Smooth muscle cell (in vitro differentiated cells): Measurements from ENCODE around the gene ARSI. TPM values are rescaled to one million over a fixed set of nuclear protein-coding genes. Genes with fewer than 3 reads are reported as not detected.

Source experiments
- DNase-seq: peaks from one replicate; lab custom pipeline; 2025; ENCODE audit not compliant: unreplicated experiment; lab: John Stamatoyannopoulos, UW
- H2AFZ ChIP-seq: fragments of 200-600 bp; sonication (generic); 2 replicates; pipeline ENCODE4 v1.6.0; 2016; ENCODE audit warnings: antibody characterized with exemption, low read depth, mild to moderate bottlenecking
- H3F3A ChIP-seq: fragments of 200-600 bp; sonication (generic); 2 replicates; pipeline ENCODE4 v1.6.0; 2017; ENCODE audit warnings: antibody characterized with exemption, low read depth
- H3K27ac ChIP-seq: fragments of 200-600 bp; sonication (generic); 2 replicates; pipeline ENCODE4 v1.5.1; 2016; ENCODE audit warnings: low read depth, mild to moderate bottlenecking
- H3K27me3 ChIP-seq: fragments of 200-600 bp; sonication (generic); 2 replicates; pipeline ENCODE4 v1.6.1; 2016; ENCODE audit warnings: low read depth, mild to moderate bottlenecking
- H3K36me3 ChIP-seq: fragments of 200-600 bp; sonication (generic); 2 replicates; pipeline ENCODE4 v1.5.1; 2016; ENCODE audit warnings: low read depth
- H3K4me1 ChIP-seq: fragments of 200-600 bp; sonication (generic); 2 replicates; pipeline ENCODE4 v1.5.1; 2016; ENCODE audit warnings: low read depth
- H3K4me2 ChIP-seq: fragments of 200-600 bp; sonication (generic); 2 replicates; pipeline ENCODE4 v1.6.0; 2016; ENCODE audit warnings: mild to moderate bottlenecking
- H3K4me3 ChIP-seq: fragments of 200-600 bp; sonication (generic); 2 replicates; pipeline ENCODE4 v1.5.1; 2016; ENCODE audit warnings: mild to moderate bottlenecking
- H3K79me2 ChIP-seq: fragments of 200-600 bp; sonication (generic); 2 replicates; pipeline ENCODE4 v1.6.0; 2016; ENCODE audit warnings: low read depth, mild to moderate bottlenecking
- H3K9ac ChIP-seq: fragments of 200-600 bp; sonication (generic); 2 replicates; pipeline ENCODE4 v1.6.0; 2016; ENCODE audit warnings: low read depth
- H3K9me3 ChIP-seq: fragments of 200-600 bp; sonication (generic); replicated peaks from 2 replicates; pipeline ENCODE4 v1.5.1; 2016; ENCODE audit warnings: low read depth
- H4K20me1 ChIP-seq: fragments of 200-600 bp; sonication (generic); 2 replicates; pipeline ENCODE4 v1.6.0; 2016; ENCODE audit warnings: low read depth
- WGBS: methylation state at CpG from one replicate; pipeline ENCODE4 v1.1.7; 2016; ENCODE audit warnings: low lambda C conversion rate; 5-methylcytosine and 5-hydroxymethylcytosine counted together
- polyA plus RNA-seq: library from polyadenylated mRNA; unstranded; fragments of >200 nt; fragmentation: Nextera tagmentation; extraction: Ambion mirVana; gene quantifications from 2 replicates; pipeline ENCODE4 v1.2.1, GENCODE V29; 2016
- total RNA-seq: library from RNA; depleted of rRNA; stranded (reverse); fragments of >200 nt; gene quantifications from 2 replicates; pipeline ENCODE4 v1.2.3, GENCODE V29; 2014
- TF ChIP-seq, protein P1 (sequence below): fragments of 200-600 bp; sonication (generic); IDR thresholded peaks from 2 replicates; pipeline ENCODE4 v1.5.1; 2017; ENCODE audit warnings: borderline replicate concordance, mild to moderate bottlenecking, antibody characterized with exemption; ENCODE audit not compliant: insufficient read depth, poor library complexity, severe bottlenecking

The ARSI gene
- total and polyA plus RNA-seq, 2 experiments from 2014 or later, result 68.9 to 87.6 TPM

DNA sequence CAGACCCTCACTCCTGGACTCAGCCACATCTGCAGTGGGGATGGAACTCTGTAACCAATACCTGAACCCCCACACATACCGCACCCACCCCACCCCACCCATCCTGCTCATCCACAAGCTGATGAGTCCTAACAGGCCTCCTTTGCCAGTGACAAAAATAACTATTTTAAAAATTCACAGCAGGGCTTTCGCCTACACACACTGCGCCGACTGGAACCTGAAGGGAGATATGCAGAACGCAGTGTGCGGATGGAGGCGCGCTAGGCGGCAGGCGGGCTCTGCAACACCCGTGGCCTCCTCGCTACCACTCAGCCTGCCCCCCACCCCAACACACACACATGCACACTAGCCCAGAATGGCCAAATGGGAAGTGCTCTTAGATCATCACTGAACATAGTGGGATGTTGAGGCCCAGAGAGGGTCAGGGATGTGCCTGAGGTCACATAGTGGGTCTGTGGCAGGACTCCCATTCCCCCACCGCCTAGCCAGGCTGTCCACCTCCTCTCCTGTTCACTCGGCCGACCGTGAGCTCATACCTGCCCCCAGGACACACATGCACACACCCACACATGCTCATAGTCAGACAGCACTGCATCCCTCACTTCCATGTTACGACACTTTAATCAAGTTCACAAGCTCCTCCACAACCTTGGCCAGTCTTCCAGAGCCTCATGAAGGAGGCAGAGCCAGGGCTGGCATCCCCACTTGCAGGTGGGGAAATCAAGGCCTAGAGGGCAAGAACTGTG is 6.8 kb downstream of the ARSI start:
- no peak overlapping the region for H3K4me3 ChIP-seq
- TF ChIP-seq, protein P1, sequence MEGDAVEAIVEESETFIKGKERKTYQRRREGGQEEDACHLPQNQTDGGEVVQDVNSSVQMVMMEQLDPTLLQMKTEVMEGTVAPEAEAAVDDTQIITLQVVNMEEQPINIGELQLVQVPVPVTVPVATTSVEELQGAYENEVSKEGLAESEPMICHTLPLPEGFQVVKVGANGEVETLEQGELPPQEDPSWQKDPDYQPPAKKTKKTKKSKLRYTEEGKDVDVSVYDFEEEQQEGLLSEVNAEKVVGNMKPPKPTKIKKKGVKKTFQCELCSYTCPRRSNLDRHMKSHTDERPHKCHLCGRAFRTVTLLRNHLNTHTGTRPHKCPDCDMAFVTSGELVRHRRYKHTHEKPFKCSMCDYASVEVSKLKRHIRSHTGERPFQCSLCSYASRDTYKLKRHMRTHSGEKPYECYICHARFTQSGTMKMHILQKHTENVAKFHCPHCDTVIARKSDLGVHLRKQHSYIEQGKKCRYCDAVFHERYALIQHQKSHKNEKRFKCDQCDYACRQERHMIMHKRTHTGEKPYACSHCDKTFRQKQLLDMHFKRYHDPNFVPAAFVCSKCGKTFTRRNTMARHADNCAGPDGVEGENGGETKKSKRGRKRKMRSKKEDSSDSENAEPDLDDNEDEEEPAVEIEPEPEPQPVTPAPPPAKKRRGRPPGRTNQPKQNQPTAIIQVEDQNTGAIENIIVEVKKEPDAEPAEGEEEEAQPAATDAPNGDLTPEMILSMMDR, result no peak
- H3K9ac ChIP-seq, result no peak overlapping the region
- H3F3A ChIP-seq, result peaks cover 24% of the 10 kb centered on the region
- H2AFZ ChIP-seq, result no peak overlapping the region
- peak overlapping the region; percentile 44 for H3K27ac ChIP-seq
- peak overlapping the region; percentile 29 for H3K4me2 ChIP-seq
- no peaks in the 10 kb centered on the region for H3K9me3 ChIP-seq
- peaks cover 26% of the 10 kb centered on the region for H3K79me2 ChIP-seq
- H3K4me1 ChIP-seq, result peaks cover 35% of the 10 kb centered on the region
- H4K20me1 ChIP-seq, result peaks cover 27% of the 10 kb centered on the region
- 81% methylated on average over 17 of the region's 17 CpGs for WGBS
- DNase-seq, result no peak
- H3K27me3 ChIP-seq, result no peaks in the 10 kb centered on the region
- H3K36me3 ChIP-seq, result no peaks in the 10 kb centered on the region

DNA sequence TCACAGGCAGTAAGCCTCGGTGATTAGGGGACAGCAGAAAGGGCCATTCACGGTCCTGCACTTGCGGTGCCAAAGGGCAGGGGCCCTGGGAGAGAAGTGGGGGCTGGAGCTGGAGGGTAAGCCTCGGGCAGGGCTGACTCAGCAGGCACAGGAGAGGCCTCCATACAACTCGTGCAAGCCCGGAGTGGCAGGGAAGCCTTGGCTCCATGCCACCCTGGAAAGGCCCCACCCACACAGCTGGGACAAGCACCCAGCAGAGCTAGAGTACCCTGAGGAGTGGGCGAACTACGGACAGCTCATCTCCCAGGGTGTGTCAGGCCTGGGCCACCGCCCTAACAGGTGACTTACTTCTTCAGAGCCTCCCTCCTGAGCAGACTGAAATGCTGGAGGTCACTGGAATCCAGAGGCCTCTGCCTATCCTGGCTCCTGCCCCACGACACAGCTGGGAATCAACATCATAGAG is 7.5 kb downstream of the ARSI start:
- Histone ChIP-seq H2AFZ (no peak overlapping the region), H3K9ac (no peak overlapping the region), H3K79me2 (peaks cover 26% of the 10 kb centered on the region), H3K36me3 (no peaks in the 10 kb centered on the region), H3K4me2 (peak overlapping the region; percentile 29), H3K4me1 (peaks cover 28% of the 10 kb centered on the region), H3K9me3 (no peaks in the 10 kb centered on the region), H3K27ac (peak overlapping the region; percentile 44), H3K27me3 (no peaks in the 10 kb centered on the region), H4K20me1 (peaks cover 27% of the 10 kb centered on the region), H3K4me3 (no peak overlapping the region), H3F3A (peaks cover 17% of the 10 kb centered on the region)
- peak; percentile 44 for DNase-seq
- 40% methylated on average over 10 of the region's 10 CpGs for WGBS
- TF ChIP-seq, protein P1, result no peak

DNA sequence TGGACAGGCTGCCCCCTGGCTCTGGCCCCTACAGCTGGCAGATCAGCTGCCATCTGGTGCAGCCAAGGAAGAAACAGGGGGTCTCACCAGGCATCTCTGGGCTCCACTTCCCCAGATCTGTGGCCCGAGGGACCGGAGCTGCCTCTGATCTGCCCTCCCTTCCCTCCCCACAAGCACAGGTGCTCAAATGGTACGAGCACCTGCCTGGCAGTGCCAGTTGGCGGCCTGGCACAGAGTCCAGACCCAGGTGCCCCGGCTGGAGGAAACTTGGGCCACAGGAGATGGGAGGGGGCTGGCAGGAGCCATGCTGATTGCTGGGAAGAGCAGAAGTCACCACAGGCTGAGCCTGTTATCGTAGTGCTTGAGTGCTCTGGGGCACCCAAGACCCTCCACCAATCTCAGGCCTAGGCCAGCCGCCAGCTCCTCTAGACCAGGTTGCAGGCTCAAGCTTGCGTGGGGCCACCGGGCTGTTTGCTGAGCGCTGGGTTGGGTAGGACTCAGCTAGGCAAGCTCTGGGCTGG is 8.1 kb downstream of the ARSI start:
- no peak overlapping the region for H3K9ac ChIP-seq
- no peak overlapping the region for H3K27ac ChIP-seq
- no peak overlapping the region for H3K4me2 ChIP-seq

More for the DNA sequence above, 8.1 kb downstream of the ARSI start:
- Histone ChIP-seq H4K20me1 (peaks cover 27% of the 10 kb centered on the region), H3K9me3 (no peaks in the 10 kb centered on the region), H3F3A (peaks cover 11% of the 10 kb centered on the region), H2AFZ (no peak overlapping the region), H3K36me3 (no peaks in the 10 kb centered on the region), H3K27me3 (no peaks in the 10 kb centered on the region), H3K79me2 (peaks cover 26% of the 10 kb centered on the region), H3K4me3 (no peak overlapping the region), H3K4me1 (peaks cover 22% of the 10 kb centered on the region)
- no peak for DNase-seq
- 92% methylated on average over 10 of the region's 10 CpGs for WGBS
- TF ChIP-seq, protein P1, result no peak
